GM19468 (cell line): ENCODE results near the gene STK4.

ENCODE experiments used
- ATAC-seq: cut with Tn5 transposase; IDR thresholded peaks from one replicate; pipeline ENCODE4 v1.9.1; 2021; ENCODE audit warnings: mild to moderate bottlenecking, moderate library complexity, moderate number of reproducible peaks; ENCODE audit not compliant: unreplicated experiment; ENCODE audit errors: extremely low read depth

STK4 gene

GRCh38 chr20:44950368-44950767, 15.9 kb upstream of the STK4 start:
- no peak for ATAC-seq

- ATAC-seq = no peak
Measured at GRCh38 chr20:44952731-44953130, 13.6 kb upstream of the STK4 start.

GRCh38 chr20:44954211-44954610, 12.1 kb upstream of the STK4 start:
- no peak for ATAC-seq

GRCh38 chr20:44955270-44955669, 11.0 kb upstream of the STK4 start:
- no peak for ATAC-seq

- ATAC-seq = no peak
Measured at GRCh38 chr20:44956410-44956809, 9.9 kb upstream of the STK4 start.

GRCh38 chr20:44958276-44958675, 8.0 kb upstream of the STK4 start:
- no peak for ATAC-seq

- ATAC-seq = no peak
Measured at GRCh38 chr20:44959082-44959637, 7.2 kb upstream of the STK4 start.

- ATAC-seq = no peak
Measured at GRCh38 chr20:44959638-44960102, 6.6 kb upstream of the STK4 start.

- peak; percentile 56 for ATAC-seq
Measured at GRCh38 chr20:44960103-44960852, 6.0 kb upstream of the STK4 start, which contains the start of gene TOMM34. Gene TOMM34 (minus strand): TSS chr20:44960397. CDS start chr20:44960333, 64 bp downstream.

- ATAC-seq = no peak
Measured at GRCh38 chr20:44961011-44961869, 5.1 kb upstream of the STK4 start.

- no peak for ATAC-seq
Measured at GRCh38 chr20:44961870-44962267, 4.4 kb upstream of the STK4 start.

- no peak for ATAC-seq
Measured at GRCh38 chr20:44962483-44962882, 3.8 kb upstream of the STK4 start.

- no peak for ATAC-seq
Measured at GRCh38 chr20:44963325-44964215, 2.7 kb upstream of the STK4 start.

- ATAC-seq = no peak
Measured at GRCh38 chr20:44965651-44966029, 672 bp upstream of the STK4 start.

- ATAC-seq = no peak
Measured at GRCh38 chr20:44967207-44967807, 995 bp downstream of the STK4 start.

- no peak for ATAC-seq
Measured at GRCh38 chr20:44969300-44969894, 3.1 kb downstream of the STK4 start.

GRCh38 chr20:44970243-44970757, 4.0 kb downstream of the STK4 start:
- no peak for ATAC-seq

- no peak for ATAC-seq
Measured at GRCh38 chr20:44973053-44973452, 6.7 kb downstream of the STK4 start.

- ATAC-seq = no peak
Measured at GRCh38 chr20:44976698-44977097, 10.4 kb downstream of the STK4 start.
